ENCODE measurements around the gene KXD1.
"Not testable (repeated sequence)": the region's sequence is repeated elsewhere in the genome, so short reads cannot be mapped to it uniquely, and the experiment has no call there.

The KXD1 gene

DNA sequence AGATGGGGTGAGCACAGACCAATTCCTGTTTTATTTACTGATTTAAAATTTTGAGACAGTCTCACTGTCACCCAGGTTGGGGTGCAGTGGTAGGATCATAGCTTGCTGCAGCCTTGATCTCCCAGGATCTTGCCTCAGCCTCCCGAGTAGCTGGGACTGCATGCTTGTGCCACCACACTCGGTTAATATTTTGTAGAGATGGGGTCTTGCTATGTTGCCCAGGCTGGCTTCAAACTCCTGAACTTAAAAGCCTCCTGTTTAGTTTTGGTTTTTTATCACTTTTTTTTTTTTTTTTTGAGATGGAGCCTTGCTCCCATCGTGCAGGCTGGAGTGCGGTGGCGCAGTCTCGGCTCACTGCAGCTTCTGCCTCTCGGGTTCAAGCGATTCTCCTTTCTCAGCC, 18.7 kb downstream of the KXD1 start:
- in situ Hi-C loops (cut with MboI; ENCODE audit: low sequenced_read_pairs), result no loop called here

- in situ Hi-C loops (cut with MboI; ENCODE audit: low sequenced_read_pairs), result no loop called here
These were observed 19.8 kb downstream of the KXD1 start for GRCh38 chr19:18577365-18577914.

DNA sequence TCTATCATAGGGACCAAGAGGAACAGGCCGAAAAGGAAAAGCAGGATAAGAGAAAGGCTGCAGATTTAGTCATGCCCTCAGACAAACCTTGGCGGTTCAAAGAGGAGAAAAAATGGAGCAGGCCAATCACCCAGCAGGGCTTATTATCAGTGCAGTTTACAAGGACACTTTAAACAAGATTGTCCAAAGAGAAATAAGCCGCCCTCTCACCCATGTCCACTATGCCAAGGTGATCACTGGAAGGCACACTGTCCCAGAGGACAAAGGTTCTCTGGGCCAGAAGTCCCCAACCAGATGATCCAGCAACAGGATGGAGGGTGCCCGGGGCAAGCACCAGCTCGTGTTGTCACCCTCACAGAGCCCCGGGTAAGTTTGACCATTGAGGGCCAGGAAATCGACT, 22.6 kb downstream of the KXD1 start:
- in situ Hi-C loops (cut with MboI; ENCODE audit: low sequenced_read_pairs), result no loop called here

GRCh38 chr19:18586306-18586705, 28.6 kb downstream of the KXD1 start:
- in situ Hi-C loops (cut with MboI; ENCODE audit: low sequenced_read_pairs), result no loop called here

DNA sequence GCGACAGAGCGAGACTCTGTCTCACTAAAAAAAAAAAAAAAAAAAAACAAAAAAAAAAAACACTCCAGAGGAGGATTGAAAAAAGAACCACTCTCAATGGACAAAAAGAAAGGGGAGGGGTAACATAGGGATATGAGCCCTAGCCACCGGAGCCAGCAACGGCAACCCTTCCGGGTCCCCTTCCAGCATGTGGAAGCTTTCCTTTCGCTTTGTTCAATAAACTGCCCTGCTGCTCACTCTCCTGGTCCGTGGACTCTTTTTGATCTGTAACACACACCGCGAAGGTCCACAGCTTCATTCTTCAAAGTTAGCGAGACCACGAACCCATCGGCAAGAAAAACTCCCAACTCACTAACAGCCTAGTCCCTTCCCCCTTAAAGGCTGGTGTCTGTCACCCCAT, 29.9 kb downstream of the KXD1 start:
- in situ Hi-C loops (cut with MboI; ENCODE audit: low sequenced_read_pairs), result no loop called here

DNA sequence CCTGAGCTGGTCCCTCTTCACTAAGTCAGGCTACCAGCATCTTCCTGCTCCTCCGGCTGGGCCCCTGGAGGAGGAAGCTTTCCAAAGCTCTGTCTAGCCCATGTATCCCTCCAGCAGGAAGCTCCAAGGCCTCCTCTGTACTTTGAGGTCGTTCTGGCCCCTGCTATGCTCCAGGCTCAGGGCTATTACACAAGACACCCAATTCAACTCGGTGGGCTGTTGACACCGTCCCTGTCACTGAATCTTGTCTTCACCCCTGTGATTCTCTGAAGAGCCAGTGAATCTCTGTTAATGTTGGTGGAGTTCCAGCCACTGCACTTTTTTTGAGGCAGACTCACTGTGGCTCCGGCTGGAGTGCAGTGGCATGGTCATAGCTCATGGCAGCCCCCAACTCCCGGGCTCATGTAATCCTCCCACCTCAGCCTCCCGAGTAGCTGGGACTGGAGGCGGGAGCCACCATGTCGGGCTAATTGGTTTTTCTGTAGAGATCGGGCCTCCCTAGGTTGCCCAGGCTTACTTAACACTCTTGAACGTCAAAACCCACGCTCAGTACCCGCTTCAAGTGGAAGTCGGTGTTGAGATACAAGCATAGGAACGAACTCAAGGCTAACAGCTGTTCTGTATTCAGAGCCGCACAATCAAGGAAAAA, 30.4 kb downstream of the KXD1 start:
- in situ Hi-C loops (cut with MboI; ENCODE audit: low sequenced_read_pairs), result no loop called here

GRCh38 chr19:18588611-18589379, 31.1 kb downstream of the KXD1 start, which contains the start of gene REX1BD:
Gene REX1BD, plus strand, starts transcription at chr19:18588798. Its CDS starts 4 bp downstream, at chr19:18588802.
- in situ Hi-C loops (cut with MboI; ENCODE audit: low sequenced_read_pairs), result no loop called here

DNA sequence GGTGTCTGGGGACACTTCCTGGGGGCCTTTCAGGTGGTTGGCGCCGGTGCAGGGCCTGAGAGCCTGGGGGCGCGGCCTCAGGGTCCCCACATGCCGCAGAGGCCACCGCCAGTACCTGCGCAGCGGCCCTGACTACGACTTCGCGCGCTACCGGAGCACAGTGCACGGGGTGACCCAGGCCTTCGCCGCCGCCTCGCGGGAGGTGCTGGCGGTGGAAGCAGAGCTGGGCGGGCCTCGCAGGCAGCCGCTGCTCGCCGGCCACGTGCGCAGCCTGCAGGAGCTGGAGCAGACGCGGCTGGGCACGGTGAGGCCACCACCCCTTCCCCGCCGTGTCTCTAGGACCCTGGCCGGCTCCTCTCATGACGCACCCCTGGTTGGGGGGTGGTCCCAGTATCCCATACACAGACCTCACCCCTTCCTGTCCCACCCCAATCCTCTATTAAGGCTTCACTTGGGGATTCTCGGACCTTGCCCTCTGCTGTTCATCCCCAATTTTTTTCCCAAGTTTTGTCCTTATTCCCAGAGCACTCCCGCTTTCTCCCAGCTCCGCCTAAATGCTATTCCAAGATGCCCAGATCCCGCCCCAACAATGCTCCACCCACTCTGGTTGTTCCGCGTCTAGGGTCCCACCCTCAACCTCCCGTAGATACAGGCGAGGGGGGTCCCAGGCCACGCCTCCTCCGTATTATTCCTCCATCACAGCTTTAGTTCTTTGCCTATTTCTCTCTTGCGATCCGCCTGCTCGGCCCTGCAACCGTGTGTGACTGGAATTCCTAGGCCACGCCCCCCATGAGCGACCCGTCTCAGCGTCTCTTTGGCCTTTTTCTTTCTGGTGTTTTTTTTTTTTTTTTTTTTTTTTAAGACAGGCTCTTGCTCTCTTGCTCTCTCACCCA, 32.0 kb downstream of the KXD1 start:
- in situ Hi-C loops (cut with MboI; ENCODE audit: low sequenced_read_pairs), result no loop called here

DNA sequence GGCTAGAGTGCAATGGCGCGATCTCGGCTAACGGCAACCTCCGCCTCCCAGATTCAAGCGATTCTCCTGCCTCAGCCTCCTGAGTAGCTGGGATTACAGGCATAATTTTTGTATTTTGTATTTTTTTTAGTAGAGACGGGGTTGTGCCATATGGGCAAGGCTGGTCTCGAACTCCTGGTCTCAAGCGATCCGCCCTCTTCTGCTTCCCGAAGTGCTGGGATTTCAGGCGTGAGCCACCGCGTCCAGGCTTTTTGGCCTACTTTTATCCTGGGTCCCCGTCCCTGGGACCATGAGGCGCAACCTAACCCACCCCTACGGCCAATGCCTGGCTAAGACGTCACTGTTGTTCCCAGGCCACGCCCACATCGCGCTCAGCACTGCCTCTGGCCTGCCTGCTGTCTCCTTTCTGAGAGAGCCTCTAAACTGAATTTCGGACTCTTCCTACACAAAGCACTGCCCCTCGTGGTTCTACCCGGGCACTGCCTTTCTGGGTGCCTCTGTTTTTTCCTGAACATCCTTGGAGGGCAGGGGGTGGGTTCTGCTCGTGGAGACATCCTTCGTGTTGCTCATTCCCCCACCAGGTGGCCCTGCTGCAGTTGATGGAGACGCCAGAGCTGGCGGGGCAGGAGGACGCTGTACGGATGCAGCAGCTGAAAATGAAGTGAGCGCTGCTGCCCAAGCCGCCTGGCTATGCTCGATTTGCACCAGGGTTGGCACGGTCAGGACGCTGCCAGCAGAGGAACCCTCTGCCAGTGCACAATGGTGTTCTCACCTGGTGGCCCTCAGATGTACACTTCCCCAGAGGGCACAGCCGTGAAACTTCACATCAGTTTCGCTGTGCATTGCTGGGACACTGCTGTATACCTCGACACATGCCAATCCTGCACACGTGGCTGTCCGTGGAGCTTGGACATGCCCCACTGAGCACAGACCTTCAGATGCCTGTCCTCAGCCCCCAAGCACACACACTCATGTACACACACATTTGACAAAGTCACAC, 32.9 kb downstream of the KXD1 start:
- in situ Hi-C loops (cut with MboI; ENCODE audit: low sequenced_read_pairs), result no loop called here

GRCh38 chr19:18591735-18592385, 34.2 kb downstream of the KXD1 start:
- in situ Hi-C loops (cut with MboI; ENCODE audit: low sequenced_read_pairs), result no loop called here

- in situ Hi-C loops (cut with MboI; ENCODE audit: low sequenced_read_pairs), result not testable (repeated sequence)
These were observed 35.1 kb downstream of the KXD1 start for GRCh38 chr19:18592732-18593131.

DNA sequence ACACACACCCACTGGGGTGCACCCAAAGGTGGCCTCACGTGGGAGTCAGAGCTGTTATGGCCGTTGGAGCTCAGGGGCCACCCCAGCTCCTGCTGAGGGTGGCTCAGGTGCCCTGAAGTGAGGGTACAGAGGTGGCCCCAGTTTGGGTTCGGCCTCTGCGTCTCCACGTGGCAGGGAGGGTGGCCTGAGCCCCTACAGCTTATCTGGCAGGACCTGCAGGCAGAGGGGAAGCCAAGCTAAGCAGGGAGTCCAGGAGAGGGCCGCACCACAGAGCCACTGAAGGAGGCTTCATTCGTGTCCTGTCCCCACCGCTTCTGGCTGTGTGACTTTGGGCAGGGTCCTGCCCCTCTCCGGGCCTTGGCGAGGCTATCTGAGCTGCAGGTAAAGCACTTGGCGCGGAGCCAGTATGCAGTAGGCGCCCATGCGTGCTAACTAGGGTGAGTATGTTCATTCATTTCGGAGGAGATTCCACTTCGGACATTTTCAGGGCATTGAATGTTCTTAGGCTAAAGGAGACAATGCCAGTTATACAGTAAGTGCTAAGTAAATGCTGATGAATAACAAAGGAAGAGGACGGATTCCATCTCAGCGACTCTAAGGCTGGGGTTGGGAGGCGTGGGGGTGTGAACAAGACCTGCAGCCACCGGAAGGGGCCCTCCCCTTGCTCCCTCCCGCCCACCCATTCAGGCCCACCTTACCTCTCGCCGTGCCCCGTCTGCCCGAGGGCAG, 35.9 kb downstream of the KXD1 start:
- in situ Hi-C loops (cut with MboI; ENCODE audit: low sequenced_read_pairs), result no loop called here

DNA sequence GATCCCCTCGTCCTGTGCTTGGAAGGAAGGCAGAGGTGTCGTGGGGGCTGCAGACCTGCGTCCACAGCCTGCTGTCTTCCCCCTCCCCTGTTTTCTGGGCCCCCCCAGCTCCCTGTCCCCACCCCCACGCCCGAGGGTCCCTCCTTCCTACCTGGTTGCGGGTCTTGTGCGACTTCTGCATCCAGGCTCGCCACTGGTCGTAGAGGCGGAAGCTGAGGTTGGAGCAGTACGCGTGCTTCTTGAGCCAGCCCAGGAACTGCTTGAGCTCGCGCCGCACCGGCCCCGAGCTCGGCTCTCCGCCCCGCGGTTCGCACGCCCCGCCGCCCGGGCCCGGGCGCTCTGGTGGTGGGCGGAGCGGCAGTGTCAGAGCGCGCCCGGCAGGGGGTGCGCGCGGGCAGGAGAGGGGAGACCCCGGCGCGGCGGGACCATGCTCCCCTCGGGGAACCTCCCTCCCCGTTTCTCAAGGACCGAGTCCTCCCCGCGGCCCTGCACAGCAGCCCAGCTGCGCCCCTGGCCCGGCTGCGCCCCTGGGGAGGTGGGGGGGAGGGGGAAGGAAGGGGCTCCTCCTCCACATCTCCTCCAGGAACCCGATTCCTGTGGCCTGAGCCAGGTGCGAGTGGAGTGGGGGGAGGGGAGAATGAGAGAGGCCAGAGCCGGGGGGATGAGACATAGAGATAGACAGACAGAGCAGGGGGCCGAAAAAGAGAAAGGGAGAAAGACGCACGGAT, 36.6 kb downstream of the KXD1 start:
- in situ Hi-C loops (cut with MboI; ENCODE audit: low sequenced_read_pairs), result no loop called here

GRCh38 chr19:18594824-18595373, 37.2 kb downstream of the KXD1 start:
- in situ Hi-C loops (cut with MboI; ENCODE audit: low sequenced_read_pairs), result no loop called here

GRCh38 chr19:18595475-18595874, 37.8 kb downstream of the KXD1 start:
- in situ Hi-C loops (cut with MboI; ENCODE audit: low sequenced_read_pairs), result no loop called here

DNA sequence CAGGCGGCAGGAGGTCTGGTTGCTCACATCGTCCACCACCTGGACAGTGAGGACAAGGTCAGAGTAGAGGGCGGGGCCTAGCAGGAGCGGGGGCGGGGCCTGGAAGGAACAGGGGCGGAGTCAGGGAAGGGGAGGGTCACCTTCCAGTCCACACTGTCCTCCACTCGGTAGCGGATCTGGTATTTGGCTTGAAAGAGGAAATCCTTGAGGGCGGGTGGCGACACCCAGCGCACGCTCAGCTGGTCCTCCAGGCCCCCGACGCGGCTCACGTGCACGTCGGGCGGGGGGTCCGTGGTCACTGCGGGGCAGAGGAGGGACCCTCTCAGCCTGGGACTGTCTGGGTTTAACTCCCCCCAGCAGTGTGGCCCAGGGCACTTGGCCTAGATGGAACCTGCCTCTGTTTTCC, 39.1 kb downstream of the KXD1 start:
- in situ Hi-C loops (cut with MboI; ENCODE audit: low sequenced_read_pairs), result no loop called here

- in situ Hi-C loops (cut with MboI; ENCODE audit: low sequenced_read_pairs), result no loop called here
These were observed 40.4 kb downstream of the KXD1 start for GRCh38 chr19:18597809-18598660.

All from HL-60/S4 treated with phorbol 12-myristate 13-acetate at 8.2 ng/mL for 4 days and 3 days (cell line).